K562 (cell line): ENCODE results near the gene AGO3. TPM values are rescaled to one million over a fixed set of nuclear protein-coding genes. Genes with fewer than 3 reads are reported as not detected.

ENCODE experiments used
- ATAC-seq: fragments of 200-7000 bp; cut with Tn5 transposase; 3 replicates; pipeline ENCODE4 v1.9.1; 2020; ENCODE audit warnings: moderate library complexity
- BruUV-seq: library from RNA; stranded (reverse); fragments of 400-500 nt; replicated peaks from 2 replicates; lab custom pipeline; 2021; lab: Mats Ljungman, UMichigan
- CTCF ChIA-PET: fragments of 300-600 bp; formaldehyde crosslinking; extraction: SDS; loops from one replicate; lab custom pipeline; 2021; ENCODE audit warnings: low intra/inter-chr PET ratio; lab: Yijun Ruan, JAX
- POLR2A ChIA-PET: fragments of 300-600, 350-650 bp; sonication (Branson Sonifier 250); formaldehyde crosslinking; extraction: SDS; loops from one replicate; lab custom pipeline; 2021; ENCODE audit warnings: antibody characterized with exemption, inconsistent platforms; lab: Yijun Ruan, JAX
- DNase-seq, 4 experiments: peaks; one replicate each; pipeline versions ENCODE4 v3.0.0 to v3.0.0-alpha.2; 2011 to 2018; ENCODE audit warnings: low spot score in 3 of 4, mixed read lengths in 3 of 4; ENCODE audit errors: extremely low read depth in 1 of 4
- FAIRE-seq: peaks from 2 replicates; lab custom pipeline; 2011; peaks lifted over from hg19 to GRCh38; lab: Jason Lieb, UNC
- H2AFZ ChIP-seq: 2 replicates; pipeline ENCODE4 v1.6.0; 2011; ENCODE audit warnings: low read depth, low read length, control low read depth, inconsistent platforms
- H3K27ac ChIP-seq: fragments of 200-600 bp; 3 replicates; pipeline ENCODE4 v1.8.0; 2011; ENCODE audit warnings: low read depth, mild to moderate bottlenecking, control low read depth, inconsistent platforms, low read length, moderate library complexity, mixed read lengths; ENCODE audit errors: extremely low read depth
- H3K27me3 ChIP-seq, 2 experiments: fragments of 300-600 bp in 1 of 2; 2 replicates in 1 of 2; 3 replicates in 1 of 2; pipeline versions ENCODE4 v1.6.0 to v1.8.0; 2011; ENCODE audit warnings: inconsistent platforms in 2 of 2, low read length in 2 of 2, mild to moderate bottlenecking in 1 of 2, mixed read lengths in 1 of 2, moderate library complexity in 1 of 2; ENCODE audit not compliant: control insufficient read depth in 2 of 2, insufficient read depth in 2 of 2
- H3K36me3 ChIP-seq: fragments of 300-600 bp; 3 replicates; pipeline ENCODE4 v1.8.0; 2011; ENCODE audit warnings: mild to moderate bottlenecking, low read length, inconsistent platforms; ENCODE audit not compliant: control insufficient read depth, insufficient read depth
- H3K4me1 ChIP-seq, 2 experiments: fragments of 200-600 bp in 1 of 2; replicated peaks in 1 of 2; 2 replicates in 1 of 2; 3 replicates in 1 of 2; pipeline versions ENCODE4 v1.5.1 to v1.8.0; 2011; ENCODE audit warnings: inconsistent platforms in 2 of 2, low read length in 2 of 2, mild to moderate bottlenecking in 1 of 2, mixed read lengths in 1 of 2, moderate library complexity in 1 of 2; ENCODE audit not compliant: control insufficient read depth in 2 of 2, insufficient read depth in 2 of 2
- H3K4me2 ChIP-seq: 2 replicates; pipeline ENCODE4 v1.6.1; 2011; ENCODE audit warnings: low read length, control low read depth, inconsistent platforms, mixed read lengths; ENCODE audit not compliant: insufficient read depth
- H3K4me3 ChIP-seq: fragments of 200-600 bp; sonication (generic), shearing (Covaris generic); 2 replicates; pipeline ENCODE4 v1.5.1; 2016; ENCODE audit warnings: control low read depth, inconsistent platforms
- H3K79me2 ChIP-seq: fragments of 200-600 bp; 3 replicates; pipeline ENCODE4 v1.8.0; 2011; ENCODE audit warnings: low read length, inconsistent platforms; ENCODE audit not compliant: control insufficient read depth, insufficient read depth
- H3K9ac ChIP-seq, 2 experiments: 2 replicates each; pipeline versions ENCODE4 v1.6.0 to v1.6.1; 2011; ENCODE audit warnings: low read depth in 2 of 2, low read length in 2 of 2, control low read depth in 1 of 2, inconsistent platforms in 1 of 2, mild to moderate bottlenecking in 1 of 2, mixed read lengths in 1 of 2; ENCODE audit not compliant: insufficient read depth in 1 of 2
- H3K9me1 ChIP-seq: one replicate; pipeline ENCODE4 v1.6.0; 2011; ENCODE audit warnings: inconsistent platforms, mild to moderate bottlenecking, low read length, moderate library complexity; ENCODE audit not compliant: control insufficient read depth, insufficient read depth
- H3K9me3 ChIP-seq: replicated peaks from 2 replicates; pipeline ENCODE4 v1.5.1; 2011; ENCODE audit warnings: low read depth, low read length, inconsistent platforms; ENCODE audit not compliant: control insufficient read depth, insufficient read depth
- H4K20me1 ChIP-seq: replicated peaks from 2 replicates; pipeline ENCODE4 v1.6.1; 2011; ENCODE audit warnings: low read length, inconsistent platforms, mixed read lengths; ENCODE audit not compliant: control insufficient read depth, insufficient read depth
- GABPB2 ChIP-seq: fragments of 250-450 bp; sonication (Bioruptor Pico); conservative IDR thresholded peaks from 2 replicates; pipeline ENCODE4 v1.5.1; 2021; ENCODE audit warnings: mild to moderate bottlenecking
- MEF2A ChIP-seq: IDR thresholded peaks from 2 replicates; pipeline ENCODE4 v1.6.1; 2011; ENCODE audit warnings: low read depth, mild to moderate bottlenecking, low read length, moderate library complexity; ENCODE audit not compliant: control insufficient read depth
- ZBTB1 ChIP-seq: sonication (generic); formaldehyde crosslinking; IDR thresholded peaks from 2 replicates; pipeline ENCODE4 v1.8.1; 2023; ENCODE audit warnings: missing genetic modification reagents, low read depth, mild to moderate bottlenecking, borderline replicate concordance
- ZNF384 ChIP-seq: IDR thresholded peaks from 2 replicates; pipeline ENCODE4 v1.6.1; 2012; ENCODE audit warnings: low read depth, low read length, improper control_type of control experiment
- ZNF395 ChIP-seq: fragments of 200-800 bp; sonication (Bioruptor generic); IDR thresholded peaks from 2 replicates; pipeline ENCODE4 v1.6.1; 2017; ENCODE audit warnings: missing genetic modification characterization, missing compliant biosample characterization
- ZNF444 ChIP-seq: fragments of 250-450 bp; sonication (Bioruptor Pico); IDR thresholded peaks from 2 replicates; pipeline ENCODE4 v1.4.0; 2020; ENCODE audit warnings: mild to moderate bottlenecking, moderate library complexity
- WGBS: fragments of 100-300 bp; shearing (Covaris generic); methylation state at CpG from one replicate; pipeline ENCODE4 v1.1.6; 2016; ENCODE audit warnings: low coverage, mixed read lengths; ENCODE audit not compliant: insufficient coverage; ENCODE audit errors: missing lambda C conversion rate; 5-methylcytosine and 5-hydroxymethylcytosine counted together
- in situ Hi-C: fragments of 300-500 bp; cut with MboI; formaldehyde crosslinking; loops from 4 replicates; pipeline ENCODE4 v1.15.0; 2018; ENCODE audit warnings: inconsistent platforms, mixed read lengths
- intact Hi-C: fragments of 100-400 bp; cut with micrococcal nuclease; formaldehyde crosslinking; loops from 2 replicates; pipeline ENCODE4 v1.14.2; 2022
- polyA plus RNA-seq, 8 experiments: library from polyadenylated mRNA; depleted of rRNA in 4 of 8; stranded (reverse) in 5 of 8; unstranded in 3 of 8; fragments of >200 nt; fragmentation: Nextera tagmentation in 2 of 8; fragmentation: Illumina TruSeq in 1 of 8; extraction: Ambion mirVana in 2 of 8; extraction: Trizol in 1 of 8; gene quantifications; 2 replicates each; pipeline versions ENCODE4 v1.2.1 to v1.2.3, GENCODE V29; 2011 to 2014; ENCODE audit warnings: inconsistent platforms in 1 of 8, missing spikeins in 1 of 8
- total RNA-seq, 7 experiments: library from RNA; depleted of rRNA in 6 of 7; stranded (reverse); fragments of >200 nt in 6 of 7; fragmentation: Illumina TruSeq in 2 of 7; extraction: Trizol in 2 of 7; gene quantifications; 2 replicates each; pipeline versions ENCODE4 v1.2.1 to v1.2.3, GENCODE V29; 2011 to 2021; ENCODE audit warnings: low replicate concordance in 1 of 7
- TF ChIP-seq, protein P1 (sequence below): fragments of 200-800 bp; sonication (Bioruptor generic); IDR thresholded peaks from 2 replicates; pipeline ENCODE4 v1.6.1; 2017; ENCODE audit warnings: missing genetic modification characterization, missing compliant biosample characterization
- TF ChIP-seq, protein P2 (sequence below): sonication (generic); formaldehyde crosslinking; IDR thresholded peaks from 2 replicates; pipeline ENCODE4 v1.8.1; 2023; ENCODE audit warnings: mild to moderate bottlenecking, missing genetic modification reagents
- TF ChIP-seq, protein P3 (sequence below): sonication (generic); formaldehyde crosslinking; IDR thresholded peaks from 2 replicates; pipeline ENCODE4 v1.8.0; 2023; ENCODE audit warnings: missing genetic modification reagents, mild to moderate bottlenecking, borderline replicate concordance

Gene AGO3
- total and polyA plus RNA-seq, 9 of the 15 experiments (the other 6 are each of a cell fraction or from before 2014, with no cell fraction given): 4.5 to 41.5 (median 22.7) TPM

- Histone ChIP-seq H3K9ac (no peak overlapping the region), H3K36me3 (peaks cover 93% of the 10 kb centered on the region), H3K27me3 (no peaks in the 10 kb centered on the region), H3K9me3 (no peaks in the 10 kb centered on the region), H4K20me1 (peaks cover 24% of the 10 kb centered on the region), H3K9me1 (no peaks in the 10 kb centered on the region), H3K4me1 (peaks cover 10 to 12% of the 10 kb centered on the region in 2 experiments; a peak in 4 of 5 replicates), H2AFZ (no peak overlapping the region), H3K4me2 (no peak overlapping the region), H3K27ac (no peak overlapping the region), H3K4me3 (no peak overlapping the region), H3K79me2 (peaks cover 11% of the 10 kb centered on the region)
- no peak for ATAC-seq
- DNase-seq: no peak
- ChIA-PET POLR2A (interaction anchor here (3.3 kb wide), 1 partner anchor 12 kb away, joined by 11 read pairs; the partner anchor contains the start of gene AGO1), CTCF (no interaction called here)
- no peak for FAIRE-seq
- intact Hi-C loops (no loop called here), in situ Hi-C loops (no loop called here)
- no TSS peak for BruUV-seq
- WGBS: 57% methylated on average over 1 of the region's 1 CpG
- TF ChIP-seq ZNF444 (CRISPR knock-in tag) (no peak), ZBTB1 (CRISPR knock-in tag) (no peak), MEF2A (no peak), ZNF395 (CRISPR knock-in tag) (peak; percentile 11; the same call in 1 of the 2 replicates), GABPB2 (no peak), ZNF384 (no peak)
- TF ChIP-seq, protein P1, sequence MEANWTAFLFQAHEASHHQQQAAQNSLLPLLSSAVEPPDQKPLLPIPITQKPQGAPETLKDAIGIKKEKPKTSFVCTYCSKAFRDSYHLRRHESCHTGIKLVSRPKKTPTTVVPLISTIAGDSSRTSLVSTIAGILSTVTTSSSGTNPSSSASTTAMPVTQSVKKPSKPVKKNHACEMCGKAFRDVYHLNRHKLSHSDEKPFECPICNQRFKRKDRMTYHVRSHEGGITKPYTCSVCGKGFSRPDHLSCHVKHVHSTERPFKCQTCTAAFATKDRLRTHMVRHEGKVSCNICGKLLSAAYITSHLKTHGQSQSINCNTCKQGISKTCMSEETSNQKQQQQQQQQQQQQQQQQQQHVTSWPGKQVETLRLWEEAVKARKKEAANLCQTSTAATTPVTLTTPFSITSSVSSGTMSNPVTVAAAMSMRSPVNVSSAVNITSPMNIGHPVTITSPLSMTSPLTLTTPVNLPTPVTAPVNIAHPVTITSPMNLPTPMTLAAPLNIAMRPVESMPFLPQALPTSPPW (CRISPR knock-in tag): 0 out of 2 replicates have a peak, but pooled peaks have one; percentile 27
- TF ChIP-seq, protein P2, sequence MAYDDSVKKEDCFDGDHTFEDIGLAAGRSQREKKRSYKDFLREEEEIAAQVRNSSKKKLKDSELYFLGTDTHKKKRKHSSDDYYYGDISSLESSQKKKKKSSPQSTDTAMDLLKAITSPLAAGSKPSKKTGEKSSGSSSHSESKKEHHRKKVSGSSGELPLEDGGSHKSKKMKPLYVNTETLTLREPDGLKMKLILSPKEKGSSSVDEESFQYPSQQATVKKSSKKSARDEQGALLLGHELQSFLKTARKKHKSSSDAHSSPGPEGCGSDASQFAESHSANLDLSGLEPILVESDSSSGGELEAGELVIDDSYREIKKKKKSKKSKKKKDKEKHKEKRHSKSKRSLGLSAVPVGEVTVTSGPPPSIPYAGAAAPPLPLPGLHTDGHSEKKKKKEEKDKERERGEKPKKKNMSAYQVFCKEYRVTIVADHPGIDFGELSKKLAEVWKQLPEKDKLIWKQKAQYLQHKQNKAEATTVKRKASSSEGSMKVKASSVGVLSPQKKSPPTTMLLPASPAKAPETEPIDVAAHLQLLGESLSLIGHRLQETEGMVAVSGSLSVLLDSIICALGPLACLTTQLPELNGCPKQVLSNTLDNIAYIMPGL (CRISPR knock-in tag): no peak
- TF ChIP-seq, protein P3, sequence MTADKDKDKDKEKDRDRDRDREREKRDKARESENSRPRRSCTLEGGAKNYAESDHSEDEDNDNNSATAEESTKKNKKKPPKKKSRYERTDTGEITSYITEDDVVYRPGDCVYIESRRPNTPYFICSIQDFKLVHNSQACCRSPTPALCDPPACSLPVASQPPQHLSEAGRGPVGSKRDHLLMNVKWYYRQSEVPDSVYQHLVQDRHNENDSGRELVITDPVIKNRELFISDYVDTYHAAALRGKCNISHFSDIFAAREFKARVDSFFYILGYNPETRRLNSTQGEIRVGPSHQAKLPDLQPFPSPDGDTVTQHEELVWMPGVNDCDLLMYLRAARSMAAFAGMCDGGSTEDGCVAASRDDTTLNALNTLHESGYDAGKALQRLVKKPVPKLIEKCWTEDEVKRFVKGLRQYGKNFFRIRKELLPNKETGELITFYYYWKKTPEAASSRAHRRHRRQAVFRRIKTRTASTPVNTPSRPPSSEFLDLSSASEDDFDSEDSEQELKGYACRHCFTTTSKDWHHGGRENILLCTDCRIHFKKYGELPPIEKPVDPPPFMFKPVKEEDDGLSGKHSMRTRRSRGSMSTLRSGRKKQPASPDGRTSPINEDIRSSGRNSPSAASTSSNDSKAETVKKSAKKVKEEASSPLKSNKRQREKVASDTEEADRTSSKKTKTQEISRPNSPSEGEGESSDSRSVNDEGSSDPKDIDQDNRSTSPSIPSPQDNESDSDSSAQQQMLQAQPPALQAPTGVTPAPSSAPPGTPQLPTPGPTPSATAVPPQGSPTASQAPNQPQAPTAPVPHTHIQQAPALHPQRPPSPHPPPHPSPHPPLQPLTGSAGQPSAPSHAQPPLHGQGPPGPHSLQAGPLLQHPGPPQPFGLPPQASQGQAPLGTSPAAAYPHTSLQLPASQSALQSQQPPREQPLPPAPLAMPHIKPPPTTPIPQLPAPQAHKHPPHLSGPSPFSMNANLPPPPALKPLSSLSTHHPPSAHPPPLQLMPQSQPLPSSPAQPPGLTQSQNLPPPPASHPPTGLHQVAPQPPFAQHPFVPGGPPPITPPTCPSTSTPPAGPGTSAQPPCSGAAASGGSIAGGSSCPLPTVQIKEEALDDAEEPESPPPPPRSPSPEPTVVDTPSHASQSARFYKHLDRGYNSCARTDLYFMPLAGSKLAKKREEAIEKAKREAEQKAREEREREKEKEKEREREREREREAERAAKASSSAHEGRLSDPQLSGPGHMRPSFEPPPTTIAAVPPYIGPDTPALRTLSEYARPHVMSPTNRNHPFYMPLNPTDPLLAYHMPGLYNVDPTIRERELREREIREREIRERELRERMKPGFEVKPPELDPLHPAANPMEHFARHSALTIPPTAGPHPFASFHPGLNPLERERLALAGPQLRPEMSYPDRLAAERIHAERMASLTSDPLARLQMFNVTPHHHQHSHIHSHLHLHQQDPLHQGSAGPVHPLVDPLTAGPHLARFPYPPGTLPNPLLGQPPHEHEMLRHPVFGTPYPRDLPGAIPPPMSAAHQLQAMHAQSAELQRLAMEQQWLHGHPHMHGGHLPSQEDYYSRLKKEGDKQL (CRISPR knock-in tag): no peak
These were observed 36.2 kb upstream of the AGO3 start for GRCh38 chr1:35894656-35895055.
